ENCODE data around the gene ACBD4.

ACBD4 gene

DNA sequence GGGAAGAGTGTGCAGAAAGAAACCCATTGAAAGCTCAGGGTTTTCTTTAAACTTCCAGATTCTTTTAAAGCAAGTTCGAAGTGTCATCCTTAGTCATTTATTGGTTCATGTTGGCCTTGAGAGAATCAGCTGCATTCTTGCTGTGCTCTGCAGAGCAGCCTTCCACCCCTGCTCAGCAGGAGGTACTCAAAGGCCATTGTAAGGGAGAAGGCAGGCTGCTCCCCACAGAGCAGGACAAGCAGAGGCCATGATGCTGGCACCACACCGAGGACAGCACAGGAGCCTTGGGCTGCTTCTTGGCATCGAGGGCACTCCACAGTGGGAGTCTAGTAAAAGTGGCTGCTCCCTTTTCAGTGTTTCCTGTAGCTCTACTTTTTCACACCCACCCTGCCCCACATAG, 44.8 kb upstream of the ACBD4 start:
- TF ChIP-seq, protein P1, sequence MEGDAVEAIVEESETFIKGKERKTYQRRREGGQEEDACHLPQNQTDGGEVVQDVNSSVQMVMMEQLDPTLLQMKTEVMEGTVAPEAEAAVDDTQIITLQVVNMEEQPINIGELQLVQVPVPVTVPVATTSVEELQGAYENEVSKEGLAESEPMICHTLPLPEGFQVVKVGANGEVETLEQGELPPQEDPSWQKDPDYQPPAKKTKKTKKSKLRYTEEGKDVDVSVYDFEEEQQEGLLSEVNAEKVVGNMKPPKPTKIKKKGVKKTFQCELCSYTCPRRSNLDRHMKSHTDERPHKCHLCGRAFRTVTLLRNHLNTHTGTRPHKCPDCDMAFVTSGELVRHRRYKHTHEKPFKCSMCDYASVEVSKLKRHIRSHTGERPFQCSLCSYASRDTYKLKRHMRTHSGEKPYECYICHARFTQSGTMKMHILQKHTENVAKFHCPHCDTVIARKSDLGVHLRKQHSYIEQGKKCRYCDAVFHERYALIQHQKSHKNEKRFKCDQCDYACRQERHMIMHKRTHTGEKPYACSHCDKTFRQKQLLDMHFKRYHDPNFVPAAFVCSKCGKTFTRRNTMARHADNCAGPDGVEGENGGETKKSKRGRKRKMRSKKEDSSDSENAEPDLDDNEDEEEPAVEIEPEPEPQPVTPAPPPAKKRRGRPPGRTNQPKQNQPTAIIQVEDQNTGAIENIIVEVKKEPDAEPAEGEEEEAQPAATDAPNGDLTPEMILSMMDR (IDR thresholded peaks at IDR 0.05; ENCODE audit: low read depth, low read length, missing control alignments) = no peak
- H3K4me3 ChIP-seq (ENCODE audit: low read depth, low read length) = no peak overlapping the region

DNA sequence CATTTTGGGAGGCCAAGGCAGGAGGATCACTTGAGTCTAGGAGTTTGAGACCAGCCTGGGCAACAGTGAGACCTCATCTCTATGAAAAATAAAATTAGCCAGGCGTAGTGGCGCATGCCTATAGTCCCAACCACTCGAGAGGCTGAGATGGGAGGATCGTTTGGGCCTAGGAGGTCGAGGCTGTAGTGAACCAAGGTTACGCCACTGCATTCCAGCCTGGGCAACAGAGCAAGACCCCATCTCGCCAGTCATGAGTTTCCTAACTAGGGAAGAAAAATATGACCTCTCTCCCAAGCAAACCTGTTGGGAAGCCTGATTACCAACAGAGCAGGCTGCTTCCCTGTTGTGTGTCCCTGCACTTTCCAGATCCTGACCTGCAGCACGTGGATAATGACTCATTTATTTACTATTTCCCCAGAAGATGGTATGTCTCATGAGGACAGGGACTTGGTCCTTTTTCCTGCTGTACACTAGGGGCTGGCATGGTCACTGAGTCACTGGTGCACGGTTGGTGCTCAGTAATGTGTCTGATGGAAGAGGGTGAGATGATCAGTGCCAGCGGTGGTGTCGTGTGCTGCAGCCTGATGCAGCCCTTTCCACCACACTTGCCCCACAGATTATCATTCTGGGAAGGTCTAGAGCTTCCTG, 43.6 kb upstream of the ACBD4 start:
- no peak for DNase-seq (ENCODE audit: low read depth)
- TF ChIP-seq, protein P1 (IDR thresholded peaks at IDR 0.05; ENCODE audit: low read depth, low read length, missing control alignments) = no peak
- H3K4me3 ChIP-seq (ENCODE audit: low read depth, low read length) = no peak overlapping the region

More for the DNA sequence above, 44.8 kb upstream of the ACBD4 start:
- no peak for DNase-seq (ENCODE audit: low read depth)

DNA sequence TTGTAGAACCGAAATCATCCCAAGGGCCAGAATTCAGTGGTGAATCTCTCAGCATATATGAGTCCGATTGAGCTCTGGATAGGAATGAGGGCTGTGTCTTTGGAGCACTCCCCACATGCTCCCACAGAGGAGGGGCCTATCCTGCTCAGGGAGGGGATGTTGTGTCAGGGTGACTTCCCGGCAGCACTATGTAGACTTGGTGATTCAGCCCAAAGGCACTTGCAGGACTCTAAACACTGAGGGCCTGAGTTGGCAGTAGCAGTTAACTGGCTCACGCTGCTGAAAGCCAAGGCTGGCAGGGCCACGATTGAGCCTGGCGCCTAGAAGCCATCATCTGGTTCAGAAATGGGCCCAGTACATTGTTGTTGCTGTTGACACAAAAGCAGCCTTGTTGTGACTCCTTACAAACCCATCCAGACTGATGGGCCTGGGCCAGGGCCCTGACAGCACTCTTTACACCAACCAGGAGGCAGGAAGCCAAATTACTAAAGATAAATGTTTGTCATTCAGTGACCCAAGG, 42.5 kb upstream of the ACBD4 start:
- TF ChIP-seq, protein P1 (IDR thresholded peaks at IDR 0.05; ENCODE audit: low read depth, low read length, missing control alignments) = no peak
- no peak for DNase-seq (ENCODE audit: low read depth)
- no peak overlapping the region for H3K4me3 ChIP-seq (ENCODE audit: low read depth, low read length)

DNA sequence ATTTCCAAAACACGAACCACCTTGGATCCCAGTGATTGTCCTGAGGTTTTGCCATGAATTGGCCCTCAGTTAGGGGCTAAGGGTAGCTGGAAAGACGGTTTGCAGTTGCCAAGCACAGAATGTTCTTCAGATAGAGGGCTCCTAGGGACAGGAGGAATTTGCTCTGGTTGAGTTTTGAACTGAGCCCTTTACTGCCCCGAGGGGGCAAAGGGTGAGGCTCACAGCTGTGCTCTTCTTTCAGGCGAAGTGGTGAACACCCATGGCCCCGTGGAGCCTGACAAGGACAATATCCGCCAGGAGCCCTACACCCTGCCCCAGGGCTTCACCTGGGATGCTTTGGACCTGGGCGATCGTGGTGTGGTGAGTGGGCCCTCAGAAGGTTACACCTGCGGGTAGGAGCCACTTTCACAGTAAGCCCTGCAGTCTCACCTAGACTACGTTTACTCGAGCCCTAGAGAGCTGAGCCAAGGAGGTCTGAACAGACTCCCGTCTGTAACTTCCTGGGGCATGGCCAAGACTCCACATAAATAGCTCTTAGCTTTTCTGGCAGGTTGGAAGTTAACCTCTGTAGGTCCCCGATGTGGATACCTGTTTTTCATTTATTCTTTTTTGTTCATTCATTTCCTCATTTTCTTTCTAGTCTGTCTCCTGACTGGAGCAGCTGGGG, 41.9 kb upstream of the ACBD4 start:
- no peak overlapping the region for H3K4me3 ChIP-seq (ENCODE audit: low read depth, low read length)
- TF ChIP-seq, protein P1 (IDR thresholded peaks at IDR 0.05; ENCODE audit: low read depth, low read length, missing control alignments) = no peak
- no peak for DNase-seq (ENCODE audit: low read depth)

DNA sequence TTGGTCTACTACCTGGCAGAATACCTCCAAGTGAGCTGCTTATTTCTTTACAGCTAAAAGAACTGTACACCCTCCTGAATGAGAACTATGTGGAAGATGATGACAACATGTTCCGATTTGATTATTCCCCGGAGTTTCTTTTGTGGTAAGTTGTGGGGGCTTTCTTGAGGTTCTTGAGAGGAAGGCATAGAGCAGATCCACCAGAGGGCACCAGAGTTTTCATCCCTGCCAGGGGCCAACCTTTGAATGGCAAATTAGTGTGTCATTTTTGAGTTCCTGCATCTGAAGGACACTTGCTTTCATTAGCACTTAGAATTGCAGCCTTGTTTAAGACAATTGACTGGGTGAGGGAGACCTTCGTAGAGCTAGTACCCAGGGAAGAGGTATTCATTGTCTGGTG, 39.3 kb upstream of the ACBD4 start:
- TF ChIP-seq, protein P1 (IDR thresholded peaks at IDR 0.05; ENCODE audit: low read depth, low read length, missing control alignments) = peak; percentile 60
- DNase-seq (ENCODE audit: low read depth) = no peak
- H3K4me3 ChIP-seq (ENCODE audit: low read depth, low read length) = no peak overlapping the region

DNA sequence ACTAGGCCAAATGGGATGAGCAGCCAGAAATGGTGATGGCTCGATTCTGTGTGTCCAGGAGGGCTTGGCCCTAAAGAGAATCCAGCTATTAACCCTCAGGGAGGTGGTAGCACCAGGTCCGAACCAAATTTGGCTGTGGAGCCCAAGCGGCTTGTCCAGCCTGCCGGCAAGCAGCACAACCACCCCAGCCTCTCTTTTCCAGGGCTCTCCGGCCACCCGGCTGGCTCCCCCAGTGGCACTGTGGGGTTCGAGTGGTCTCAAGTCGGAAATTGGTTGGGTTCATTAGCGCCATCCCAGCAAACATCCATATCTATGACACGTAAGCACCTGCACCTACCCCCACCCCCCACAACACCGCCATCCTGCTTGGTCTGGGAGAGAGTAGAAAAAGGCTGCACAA, 38.6 kb upstream of the ACBD4 start:
- no peak for DNase-seq (ENCODE audit: low read depth)
- H3K4me3 ChIP-seq (ENCODE audit: low read depth, low read length) = no peak overlapping the region
- TF ChIP-seq, protein P1 (IDR thresholded peaks at IDR 0.05; ENCODE audit: low read depth, low read length, missing control alignments) = no peak
